OCI-LY3 (cell line): ENCODE data around the gene SETD7.

Source experiments
- H2AFZ ChIP-seq: fragments of 200-600, 300-600 bp; shearing (Covaris generic); 2 replicates; pipeline ENCODE4 v1.6.0; 2014; ENCODE audit warnings: antibody characterized with exemption, low read depth, low read length
- H3K27ac ChIP-seq: fragments of 200-600, 300-600 bp; sonication (generic); 2 replicates; pipeline ENCODE4 v1.5.1; 2014; ENCODE audit warnings: mild to moderate bottlenecking, low read length, moderate library complexity, mixed read lengths
- H3K27me3 ChIP-seq: fragments of 200-600, 300-600 bp; sonication (generic); 2 replicates; pipeline ENCODE4 v1.6.1; 2014; ENCODE audit warnings: low read depth, low read length, mixed read lengths
- H3K36me3 ChIP-seq: fragments of 200-600, 300-600 bp; sonication (generic); replicated peaks from 2 replicates; pipeline ENCODE3; 2014; ENCODE audit warnings: low read depth, low read length, mixed read lengths
- H3K4me1 ChIP-seq: fragments of 300-600, 200-600 bp; sonication (generic); 2 replicates; pipeline ENCODE4 v1.6.1; 2014; ENCODE audit warnings: low read length, mixed read lengths
- H3K4me2 ChIP-seq: fragments of 200-600, 300-600 bp; sonication (generic); 2 replicates; pipeline ENCODE4 v1.6.1; 2014; ENCODE audit warnings: low read length, mixed read lengths
- H3K4me3 ChIP-seq: fragments of 300-600, 200-600 bp; sonication (generic); 2 replicates; pipeline ENCODE4 v1.5.1; 2014; ENCODE audit warnings: antibody characterized with exemption, mild to moderate bottlenecking, low read length, moderate library complexity
- H3K79me2 ChIP-seq: fragments of 300-600, 200-600 bp; shearing (Covaris generic); 2 replicates; pipeline ENCODE4 v1.6.1; 2014; ENCODE audit warnings: mild to moderate bottlenecking, low read length, mixed read lengths
- H3K9ac ChIP-seq: fragments of 300-600, 200-600 bp; shearing (Covaris generic); 2 replicates; pipeline ENCODE4 v1.6.0; 2014; ENCODE audit warnings: mild to moderate bottlenecking, low read length, moderate library complexity
- H3K9me3 ChIP-seq: fragments of 200-600, 300-600 bp; shearing (Covaris generic); 2 replicates; pipeline ENCODE4 v1.6.1; 2014; ENCODE audit warnings: low read length, mixed read lengths; ENCODE audit not compliant: insufficient read depth
- H4K20me1 ChIP-seq: fragments of 200-600, 300-600 bp; sonication (generic); 2 replicates; pipeline ENCODE4 v1.6.1; 2016; ENCODE audit warnings: low read length, mixed read lengths; ENCODE audit not compliant: insufficient read depth
- CTCF ChIP-seq: fragments of 200-600, 300-600 bp; sonication (generic); IDR thresholded peaks from 2 replicates; pipeline ENCODE4 v1.5.1; 2014; ENCODE audit warnings: antibody characterized with exemption, low read length, low read depth
- EZH2phosphoT487 ChIP-seq: fragments of 200-600 bp; shearing (Covaris generic); IDR thresholded peaks from 2 replicates; pipeline ENCODE4 v1.6.1; 2018; ENCODE audit warnings: antibody characterized with exemption, mixed run types, low read depth

SETD7 gene

GRCh38 chr4:139501927-139502899, 53.8 kb downstream of the SETD7 start:
- no peaks in the 10 kb centered on the region for H3K9me3 ChIP-seq
- no peaks in the 10 kb centered on the region for H3K27me3 ChIP-seq
- H4K20me1 ChIP-seq = no peaks in the 10 kb centered on the region
- no peak overlapping the region for H3K4me2 ChIP-seq
- H3K4me1 ChIP-seq = peaks cover 4% of the 10 kb centered on the region; the same call in 1 of the 2 replicates
- no peaks in the 10 kb centered on the region for H3K79me2 ChIP-seq
- H3K27ac ChIP-seq = no peak overlapping the region
- H3K9ac ChIP-seq = no peak overlapping the region
- H3K4me3 ChIP-seq = no peak overlapping the region
- TF ChIP-seq EZH2phosphoT487 (no peak), CTCF (no peak)
- H3K36me3 ChIP-seq = peaks cover 27% of the 10 kb centered on the region
- no peak overlapping the region for H2AFZ ChIP-seq

- TF ChIP-seq EZH2phosphoT487 (no peak), CTCF (no peak)
- H3K4me1 ChIP-seq = peaks cover 4% of the 10 kb centered on the region; the same call in 1 of the 2 replicates
- H4K20me1 ChIP-seq = no peaks in the 10 kb centered on the region
- H2AFZ ChIP-seq = no peak overlapping the region
- no peak overlapping the region for H3K4me2 ChIP-seq
- no peaks in the 10 kb centered on the region for H3K9me3 ChIP-seq
- no peak overlapping the region for H3K9ac ChIP-seq
- H3K79me2 ChIP-seq = no peaks in the 10 kb centered on the region
- H3K4me3 ChIP-seq = no peak overlapping the region
- no peak overlapping the region for H3K27ac ChIP-seq
- H3K36me3 ChIP-seq = peaks cover 24% of the 10 kb centered on the region
- no peaks in the 10 kb centered on the region for H3K27me3 ChIP-seq
Observed at GRCh38 chr4:139501527-139501926, 54.5 kb downstream of the SETD7 start.

GRCh38 chr4:139501117-139501516, 54.9 kb downstream of the SETD7 start:
- no peak overlapping the region for H3K4me2 ChIP-seq
- no peak overlapping the region for H2AFZ ChIP-seq
- H4K20me1 ChIP-seq = no peaks in the 10 kb centered on the region
- no peak overlapping the region for H3K4me3 ChIP-seq
- no peaks in the 10 kb centered on the region for H3K9me3 ChIP-seq
- H3K9ac ChIP-seq = no peak overlapping the region
- no peak overlapping the region for H3K27ac ChIP-seq
- H3K79me2 ChIP-seq = no peaks in the 10 kb centered on the region
- H3K27me3 ChIP-seq = no peaks in the 10 kb centered on the region
- no peak for TF ChIP-seq EZH2phosphoT487
- peaks cover 20% of the 10 kb centered on the region for H3K36me3 ChIP-seq
- peaks cover 4% of the 10 kb centered on the region; the same call in 1 of the 2 replicates for H3K4me1 ChIP-seq

- no peaks in the 10 kb centered on the region for H3K79me2 ChIP-seq
- H3K4me1 ChIP-seq = peaks cover 4% of the 10 kb centered on the region; the same call in 1 of the 2 replicates
- H3K27me3 ChIP-seq = no peaks in the 10 kb centered on the region
- H3K9ac ChIP-seq = no peak overlapping the region
- peaks cover 6% of the 10 kb centered on the region for H3K36me3 ChIP-seq
- H3K4me2 ChIP-seq = no peak overlapping the region
- no peaks in the 10 kb centered on the region for H4K20me1 ChIP-seq
- H3K9me3 ChIP-seq = no peaks in the 10 kb centered on the region
- no peak overlapping the region for H2AFZ ChIP-seq
- H3K27ac ChIP-seq = no peak overlapping the region
- no peak overlapping the region for H3K4me3 ChIP-seq
- TF ChIP-seq EZH2phosphoT487 (no peak), CTCF (no peak)
Observed at GRCh38 chr4:139499186-139499585, 56.8 kb downstream of the SETD7 start.
